Transverse colon (tissue), 4 donors: Measurements from ENCODE around the gene PYY.

ENCODE experiments used
- EP300 ChIP-seq: sonication (generic); formaldehyde crosslinking; IDR thresholded peaks from one replicate; pipeline ENCODE4 v1.6.1; 2017; ENCODE audit warnings: antibody characterized with exemption, low read depth
- POLR2A ChIP-seq: fragments of 450-650 bp; IDR thresholded peaks from one replicate; pipeline ENCODE4 v1.6.1; 2016; ENCODE audit warnings: antibody characterized with exemption, mild to moderate bottlenecking, moderate library complexity
- POLR2AphosphoS5 ChIP-seq, 3 donors: sonication (generic); formaldehyde crosslinking; IDR thresholded peaks; one replicate each; pipeline ENCODE4 v1.6.1; 2016; ENCODE audit warnings: antibody characterized with exemption in 3 of 3
- TF ChIP-seq, protein P1 (sequence below), 5 experiments: fragments of 200-600 bp in 3 of 5; fragments of 450-650 bp in 2 of 5; sonication (generic) in 3 of 5; IDR thresholded peaks; 1 replicate in 2 of 5; 2 replicates in 3 of 5; pipeline ENCODE4 v1.5.1; 2016 to 2017; ENCODE audit warnings: antibody characterized with exemption in 5 of 5, inconsistent platforms in 3 of 5, mild to moderate bottlenecking in 2 of 5, moderate library complexity in 1 of 5

DNA sequence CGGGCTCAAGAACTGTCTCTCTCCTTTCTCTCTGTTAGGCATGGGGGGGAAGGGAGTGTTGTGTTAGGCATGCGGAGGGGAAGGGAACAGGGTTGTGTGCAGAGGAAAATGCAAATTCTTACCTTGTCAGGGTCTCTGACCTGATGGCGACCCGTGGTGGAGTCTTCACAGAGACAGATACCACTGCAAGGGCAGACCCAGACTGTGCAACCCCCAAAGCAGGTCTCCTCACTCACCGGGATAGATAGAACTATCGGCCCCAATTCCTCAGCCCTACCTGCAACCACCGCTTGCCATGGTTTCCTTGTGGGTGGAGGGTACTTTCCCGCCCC lies 36.8 kb downstream of the PYY start:
- TF ChIP-seq, protein P1, sequence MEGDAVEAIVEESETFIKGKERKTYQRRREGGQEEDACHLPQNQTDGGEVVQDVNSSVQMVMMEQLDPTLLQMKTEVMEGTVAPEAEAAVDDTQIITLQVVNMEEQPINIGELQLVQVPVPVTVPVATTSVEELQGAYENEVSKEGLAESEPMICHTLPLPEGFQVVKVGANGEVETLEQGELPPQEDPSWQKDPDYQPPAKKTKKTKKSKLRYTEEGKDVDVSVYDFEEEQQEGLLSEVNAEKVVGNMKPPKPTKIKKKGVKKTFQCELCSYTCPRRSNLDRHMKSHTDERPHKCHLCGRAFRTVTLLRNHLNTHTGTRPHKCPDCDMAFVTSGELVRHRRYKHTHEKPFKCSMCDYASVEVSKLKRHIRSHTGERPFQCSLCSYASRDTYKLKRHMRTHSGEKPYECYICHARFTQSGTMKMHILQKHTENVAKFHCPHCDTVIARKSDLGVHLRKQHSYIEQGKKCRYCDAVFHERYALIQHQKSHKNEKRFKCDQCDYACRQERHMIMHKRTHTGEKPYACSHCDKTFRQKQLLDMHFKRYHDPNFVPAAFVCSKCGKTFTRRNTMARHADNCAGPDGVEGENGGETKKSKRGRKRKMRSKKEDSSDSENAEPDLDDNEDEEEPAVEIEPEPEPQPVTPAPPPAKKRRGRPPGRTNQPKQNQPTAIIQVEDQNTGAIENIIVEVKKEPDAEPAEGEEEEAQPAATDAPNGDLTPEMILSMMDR (IDR thresholded peaks at IDR 0.05) = no peak
- TF ChIP-seq EP300 (no peak), POLR2A (no peak), POLR2AphosphoS5 (IDR thresholded peaks at IDR 0.05) (no peak)
